Measurements from ENCODE around the gene ASPHD1.

ASPHD1 gene

GRCh38 chr16:29900102-29900887 is at the start of gene ASPHD1:
TSS of gene ASPHD1 (plus strand) at chr16:29900488. CDS start at chr16:29900972, 484 bp downstream.
- peaks cover 26% of the 10 kb centered on the region for H3K4me1 ChIP-seq (ENCODE audit: insufficient read depth, low read length)
- ATAC-seq (ENCODE audit: insufficient read depth, low read depth), result peak; percentile 82
- H3K9ac ChIP-seq (ENCODE audit: low read depth, low read length), result peak within 1 kb of the TSS; percentile 30; the same call in 1 of the 2 replicates
- H3K9me3 ChIP-seq (ENCODE audit: insufficient read depth, low read length, severe bottlenecking), result no peaks in the 10 kb centered on the region
- peak within 1 kb of the TSS; percentile 46 for H2AFZ ChIP-seq (ENCODE audit: low read depth, low read length)
- H3K27me3 ChIP-seq (ENCODE audit: insufficient read depth, low read length, poor library complexity), result peaks cover 8% of the 10 kb centered on the region
- peaks cover 14% of the 10 kb centered on the region for H4K20me1 ChIP-seq (ENCODE audit: insufficient read depth, low read length)
- H3K4me3 ChIP-seq (ENCODE audit: low read depth in 1 of 2, low read length in 2 of 2), result peak within 1 kb of the TSS; percentile 14 to 58; a peak in 3 of 4 replicates
- no peaks in the 10 kb centered on the region for H3K79me2 ChIP-seq (ENCODE audit: insufficient read depth, low read length)
- TF ChIP-seq EZH2 (IDR thresholded peaks at IDR 0.05; ENCODE audit: borderline replicate concordance, low read depth, low read length, severe bottlenecking), result no peak
- no peaks in the 10 kb centered on the region for H3K36me3 ChIP-seq (ENCODE audit: insufficient read depth, low read length)
- DNase-seq, result peak; percentile 75
- peak within 1 kb of the TSS; percentile 79 for H3K4me2 ChIP-seq (ENCODE audit: insufficient read depth, low read length)
- no peak within 1 kb of the TSS for H3K27ac ChIP-seq (ENCODE audit: low read length)

GRCh38 chr16:29850998-29851397 is 49.3 kb upstream of the ASPHD1 start:
- H2AFZ ChIP-seq (ENCODE audit: low read depth, low read length), result no peak overlapping the region
- H3K9ac ChIP-seq (ENCODE audit: low read depth, low read length), result no peak overlapping the region
- no peak for ATAC-seq (ENCODE audit: insufficient read depth, low read depth)
- no peaks in the 10 kb centered on the region for H3K36me3 ChIP-seq (ENCODE audit: insufficient read depth, low read length)
- H3K27me3 ChIP-seq (ENCODE audit: insufficient read depth, low read length, poor library complexity), result no peaks in the 10 kb centered on the region
- no peaks in the 10 kb centered on the region for H3K79me2 ChIP-seq (ENCODE audit: insufficient read depth, low read length)
- no peaks in the 10 kb centered on the region for H4K20me1 ChIP-seq (ENCODE audit: insufficient read depth, low read length)
- H3K27ac ChIP-seq (ENCODE audit: low read length), result no peak overlapping the region
- no peak for TF ChIP-seq EZH2 (IDR thresholded peaks at IDR 0.05; ENCODE audit: borderline replicate concordance, low read depth, low read length, severe bottlenecking)
- TF ChIP-seq CTCF (IDR thresholded peaks at IDR 0.05; ENCODE audit: borderline replicate concordance, extremely low read depth, low read length, poor library complexity, severe bottlenecking), result no peak
- DNase-seq, result no peak
- H3K4me1 ChIP-seq (ENCODE audit: insufficient read depth, low read length), result peaks cover 2% of the 10 kb centered on the region; the same call in 1 of the 2 replicates
- H3K4me3 ChIP-seq (ENCODE audit: low read depth in 1 of 2, low read length in 2 of 2), result no peak overlapping the region
- H3K4me2 ChIP-seq (ENCODE audit: insufficient read depth, low read length), result no peak overlapping the region
- H3K9me3 ChIP-seq (ENCODE audit: insufficient read depth, low read length, severe bottlenecking), result no peaks in the 10 kb centered on the region

- Histone ChIP-seq H3K27me3 (ENCODE audit: insufficient read depth, low read length, poor library complexity) (no peaks in the 10 kb centered on the region), H3K9me3 (ENCODE audit: insufficient read depth, low read length, severe bottlenecking) (no peaks in the 10 kb centered on the region), H2AFZ (ENCODE audit: low read depth, low read length) (no peak overlapping the region), H3K79me2 (ENCODE audit: insufficient read depth, low read length) (no peaks in the 10 kb centered on the region), H3K4me2 (ENCODE audit: insufficient read depth, low read length) (no peak overlapping the region), H3K4me1 (ENCODE audit: insufficient read depth, low read length) (peaks cover 2% of the 10 kb centered on the region; the same call in 1 of the 2 replicates), H3K9ac (ENCODE audit: low read depth, low read length) (no peak overlapping the region), H3K4me3 (ENCODE audit: low read depth in 1 of 2, low read length in 2 of 2) (no peak overlapping the region), H3K36me3 (ENCODE audit: insufficient read depth, low read length) (no peaks in the 10 kb centered on the region), H3K27ac (ENCODE audit: low read length) (no peak overlapping the region), H4K20me1 (ENCODE audit: insufficient read depth, low read length) (no peaks in the 10 kb centered on the region)
- TF ChIP-seq CTCF (IDR thresholded peaks at IDR 0.05; ENCODE audit: borderline replicate concordance, extremely low read depth, low read length, poor library complexity, severe bottlenecking) (no peak), EZH2 (IDR thresholded peaks at IDR 0.05; ENCODE audit: borderline replicate concordance, low read depth, low read length, severe bottlenecking) (no peak)
- DNase-seq (no peak), ATAC-seq (ENCODE audit: insufficient read depth, low read depth) (no peak)
These were observed 47.6 kb upstream of the ASPHD1 start for GRCh38 chr16:29852654-29853053.

- Histone ChIP-seq H4K20me1 (ENCODE audit: insufficient read depth, low read length) (no peaks in the 10 kb centered on the region), H2AFZ (ENCODE audit: low read depth, low read length) (no peak overlapping the region), H3K9me3 (ENCODE audit: insufficient read depth, low read length, severe bottlenecking) (no peaks in the 10 kb centered on the region), H3K4me1 (ENCODE audit: insufficient read depth, low read length) (no peaks in the 10 kb centered on the region), H3K79me2 (ENCODE audit: insufficient read depth, low read length) (no peaks in the 10 kb centered on the region), H3K9ac (ENCODE audit: low read depth, low read length) (no peak overlapping the region), H3K4me3 (ENCODE audit: low read depth in 1 of 2, low read length in 2 of 2) (no peak overlapping the region), H3K36me3 (ENCODE audit: insufficient read depth, low read length) (peaks cover 12% of the 10 kb centered on the region), H3K27ac (ENCODE audit: low read length) (no peak overlapping the region), H3K27me3 (ENCODE audit: insufficient read depth, low read length, poor library complexity) (no peaks in the 10 kb centered on the region), H3K4me2 (ENCODE audit: insufficient read depth, low read length) (no peak overlapping the region)
- no peak for ATAC-seq (ENCODE audit: insufficient read depth, low read depth)
- no peak for DNase-seq
- no peak for TF ChIP-seq EZH2 (IDR thresholded peaks at IDR 0.05; ENCODE audit: borderline replicate concordance, low read depth, low read length, severe bottlenecking)
- TF ChIP-seq CTCF (IDR thresholded peaks at IDR 0.05; ENCODE audit: borderline replicate concordance, extremely low read depth, low read length, poor library complexity, severe bottlenecking), result no peak
These were observed 45.7 kb upstream of the ASPHD1 start for GRCh38 chr16:29854520-29855100.
